Measurements from ENCODE around the gene LRRC23.

The LRRC23 gene

GRCh38 chr12:6946920-6947374 lies 42.3 kb downstream of the LRRC23 start:
- no peak for DNase-seq

DNA sequence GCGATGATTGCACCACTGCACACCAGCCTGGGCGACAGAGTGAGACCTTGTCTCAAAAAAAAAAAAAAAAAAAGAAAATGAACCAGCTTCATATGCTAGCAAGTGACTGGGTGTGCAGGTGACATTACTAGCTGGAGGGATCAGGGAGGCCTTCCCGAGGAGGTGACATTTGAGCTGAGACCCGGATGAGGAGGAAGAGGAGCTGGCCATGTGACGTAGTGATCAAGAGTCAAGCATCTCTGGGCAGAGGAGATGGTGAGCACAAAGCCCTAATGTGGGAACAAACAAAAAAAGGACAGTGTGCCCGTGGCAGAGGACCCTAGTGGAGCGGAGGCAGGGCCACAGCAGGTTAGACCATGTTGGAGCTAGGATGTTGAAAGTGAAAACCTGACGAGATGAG lies 43.0 kb downstream of the LRRC23 start:
- DNase-seq = no peak

DNA sequence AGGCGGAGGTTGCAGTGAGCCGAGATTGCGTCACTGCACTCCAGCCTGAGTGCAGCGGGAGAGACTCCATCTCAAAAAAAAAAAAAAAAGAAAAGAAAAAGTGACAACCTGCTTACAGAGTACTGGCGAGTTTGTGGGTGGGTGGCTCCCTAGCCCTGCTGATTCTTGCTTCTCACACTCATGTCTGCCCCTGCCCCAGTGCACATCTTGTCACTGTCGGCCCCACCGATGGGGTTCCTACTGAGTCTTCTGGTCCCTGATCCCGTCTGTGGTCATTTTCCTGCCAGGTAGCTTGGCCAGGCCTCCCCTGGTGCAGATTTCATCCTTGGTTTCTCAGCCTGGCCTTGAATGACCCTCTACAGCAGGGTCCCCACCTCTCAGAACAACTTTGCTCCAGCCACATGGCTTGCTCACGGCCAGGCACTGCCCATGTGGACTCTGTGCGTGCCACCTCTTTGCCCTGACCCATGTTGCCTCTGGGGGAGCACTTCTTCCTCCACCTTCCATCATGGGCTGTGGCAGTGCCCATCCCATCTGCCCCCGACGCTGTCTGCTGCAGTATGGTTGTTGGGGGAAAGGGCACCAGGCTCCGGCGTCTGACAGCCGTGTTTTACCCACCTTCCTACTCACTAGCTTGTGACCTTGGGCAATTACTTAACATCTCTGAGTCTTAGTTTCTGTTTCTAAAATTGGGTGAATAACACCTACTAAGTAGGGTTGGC lies 44.4 kb downstream of the LRRC23 start:
- DNase-seq = no peak

GRCh38 chr12:6950401-6950801 lies 45.8 kb downstream of the LRRC23 start:
- peak; percentile 18 for DNase-seq

DNA sequence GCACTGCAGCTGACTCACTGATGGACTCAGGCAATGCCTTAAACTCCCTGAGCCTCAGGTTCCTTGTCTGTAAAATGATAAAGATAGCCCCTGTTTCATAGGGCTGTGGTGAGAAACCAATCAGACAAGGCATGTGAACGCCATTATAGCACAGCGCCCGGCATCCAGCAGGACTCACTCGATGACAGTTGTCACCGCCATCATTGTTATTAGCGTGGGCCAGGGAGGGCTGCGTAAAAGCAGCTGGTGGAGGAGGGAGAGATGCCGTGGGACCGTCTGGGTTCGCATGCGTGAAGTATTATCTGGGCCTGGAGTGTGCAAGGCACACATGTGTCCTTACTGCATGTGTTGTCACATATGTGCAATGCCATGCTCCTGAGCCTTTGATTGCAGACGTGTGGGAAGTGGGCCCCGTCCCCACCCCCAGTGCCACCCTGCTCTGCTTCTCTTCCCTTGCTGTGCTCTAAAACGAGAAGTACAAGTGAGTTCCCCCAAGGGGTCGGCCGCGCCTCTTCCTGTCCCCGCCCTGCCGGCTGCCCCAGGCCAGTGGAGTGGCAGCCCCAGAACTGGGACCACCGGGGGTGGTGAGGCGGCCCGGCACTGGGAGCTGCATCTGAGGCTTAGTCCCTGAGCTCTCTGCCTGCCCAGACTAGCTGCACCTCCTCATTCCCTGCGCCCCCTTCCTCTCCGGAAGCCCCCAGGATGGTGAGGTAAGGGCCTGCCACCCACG lies 46.4 kb downstream of the LRRC23 start, which contains the start of gene PTPN6:
Gene PTPN6 (plus strand): TSS at position 546 of the 730 bp plus-strand sequence. CDS start 157 bp downstream, at position 703.
- DNase-seq = peak; percentile 88

- DNase-seq = no peak
Measured at GRCh38 chr12:6951551-6952120, 47.0 kb downstream of the LRRC23 start.

DNA sequence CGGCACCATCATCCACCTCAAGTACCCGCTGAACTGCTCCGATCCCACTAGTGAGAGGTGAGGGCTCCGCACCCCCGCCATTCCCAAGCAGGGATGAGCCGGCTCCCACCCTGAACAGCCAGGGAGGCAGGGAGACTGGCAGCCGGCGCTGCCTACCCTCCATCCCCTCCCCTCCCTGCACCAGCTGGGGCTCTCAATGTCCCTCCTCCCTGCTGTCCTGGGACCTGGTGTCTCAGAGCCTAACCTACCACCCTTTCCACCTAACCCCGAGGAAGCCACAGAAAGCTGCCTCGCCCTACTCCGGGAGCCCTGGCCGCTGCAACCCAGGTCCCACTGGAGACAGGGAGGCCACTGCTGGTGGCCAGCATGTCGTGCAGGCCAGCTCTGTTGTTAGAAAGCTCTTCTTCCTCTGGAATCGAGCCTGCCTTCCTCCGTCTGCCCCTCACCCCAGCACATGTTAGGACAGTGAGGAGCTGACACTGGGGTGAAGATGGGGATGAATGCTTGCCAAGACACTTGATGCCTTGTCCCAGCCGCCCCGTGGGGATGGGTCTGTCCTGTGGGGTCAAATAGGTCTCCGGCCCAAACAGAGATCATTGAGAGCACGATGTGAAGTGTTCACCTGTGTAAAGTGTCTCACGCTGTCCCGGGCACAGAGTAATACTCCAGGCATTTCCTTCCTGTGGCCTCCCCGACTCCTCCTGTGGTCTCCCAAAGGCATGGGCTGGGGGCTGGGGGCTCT lies 47.7 kb downstream of the LRRC23 start:
- DNase-seq = no peak

- peak; percentile 28 for DNase-seq
Measured at GRCh38 chr12:6952863-6953441, 48.3 kb downstream of the LRRC23 start.

- DNase-seq = peak; percentile 96
Measured at GRCh38 chr12:6953442-6954315, 49.1 kb downstream of the LRRC23 start.

DNA sequence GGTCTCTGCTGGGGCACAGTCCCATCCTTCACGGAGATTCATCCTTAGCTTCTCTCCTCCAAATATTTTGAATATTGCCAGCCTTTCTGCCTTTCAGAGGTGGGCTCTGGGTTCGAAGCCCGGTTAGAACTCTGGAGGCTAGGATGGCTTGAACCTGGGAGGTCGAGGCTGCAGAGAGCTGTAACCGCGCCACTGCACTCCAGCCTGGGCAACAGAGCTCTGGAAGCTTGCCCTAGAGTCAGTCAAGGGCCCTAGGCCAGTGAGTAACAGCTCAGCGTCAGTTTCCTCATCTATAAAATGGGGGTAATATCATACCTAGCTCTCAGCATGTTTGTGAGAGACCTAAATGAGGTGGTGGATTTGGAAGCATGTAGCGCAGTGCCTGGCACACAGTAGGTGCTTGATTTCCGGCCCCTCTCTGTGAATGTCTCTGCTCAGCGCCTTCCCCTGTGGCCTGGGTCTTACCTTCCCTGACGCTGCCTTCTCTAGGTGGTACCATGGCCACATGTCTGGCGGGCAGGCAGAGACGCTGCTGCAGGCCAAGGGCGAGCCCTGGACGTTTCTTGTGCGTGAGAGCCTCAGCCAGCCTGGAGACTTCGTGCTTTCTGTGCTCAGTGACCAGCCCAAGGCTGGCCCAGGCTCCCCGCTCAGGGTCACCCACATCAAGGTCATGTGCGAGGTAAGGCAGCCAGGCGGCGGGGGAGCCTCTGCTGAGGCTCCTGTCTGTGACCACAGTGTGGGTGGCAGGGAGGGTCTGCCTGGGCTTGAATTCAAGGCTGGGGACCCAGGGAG lies 49.9 kb downstream of the LRRC23 start:
- DNase-seq = no peak

DNA sequence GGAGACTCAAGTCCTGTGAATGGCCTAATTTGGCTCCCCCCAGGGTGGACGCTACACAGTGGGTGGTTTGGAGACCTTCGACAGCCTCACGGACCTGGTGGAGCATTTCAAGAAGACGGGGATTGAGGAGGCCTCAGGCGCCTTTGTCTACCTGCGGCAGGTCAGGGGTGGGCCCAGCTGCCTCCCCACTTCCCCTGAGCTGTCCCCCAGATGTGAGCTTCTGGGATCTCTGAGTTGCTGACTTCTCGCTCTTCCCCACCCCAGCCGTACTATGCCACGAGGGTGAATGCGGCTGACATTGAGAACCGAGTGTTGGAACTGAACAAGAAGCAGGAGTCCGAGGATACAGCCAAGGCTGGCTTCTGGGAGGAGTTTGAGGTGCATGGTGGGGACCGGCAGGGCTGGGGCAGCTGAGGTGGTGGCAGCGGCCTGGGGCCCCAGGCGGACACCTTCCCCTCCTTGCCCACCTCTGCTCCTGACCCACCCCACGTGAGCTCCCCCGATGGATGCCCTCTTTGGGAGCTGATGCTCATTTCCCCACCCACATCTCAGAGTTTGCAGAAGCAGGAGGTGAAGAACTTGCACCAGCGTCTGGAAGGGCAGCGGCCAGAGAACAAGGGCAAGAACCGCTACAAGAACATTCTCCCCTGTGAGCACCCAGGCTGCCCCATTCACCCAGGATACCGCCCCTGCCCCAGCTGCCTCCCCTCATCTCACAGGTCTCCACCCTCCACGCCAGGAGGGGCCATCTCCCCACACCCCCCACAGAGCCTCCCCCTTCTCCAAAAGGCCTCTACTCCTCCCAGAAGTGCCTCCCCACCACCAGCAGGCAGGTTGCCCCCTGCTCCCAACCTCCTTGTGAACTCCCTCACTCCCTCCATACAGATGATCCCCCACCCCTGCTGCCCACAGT lies 50.7 kb downstream of the LRRC23 start:
- DNase-seq = no peak

DNA sequence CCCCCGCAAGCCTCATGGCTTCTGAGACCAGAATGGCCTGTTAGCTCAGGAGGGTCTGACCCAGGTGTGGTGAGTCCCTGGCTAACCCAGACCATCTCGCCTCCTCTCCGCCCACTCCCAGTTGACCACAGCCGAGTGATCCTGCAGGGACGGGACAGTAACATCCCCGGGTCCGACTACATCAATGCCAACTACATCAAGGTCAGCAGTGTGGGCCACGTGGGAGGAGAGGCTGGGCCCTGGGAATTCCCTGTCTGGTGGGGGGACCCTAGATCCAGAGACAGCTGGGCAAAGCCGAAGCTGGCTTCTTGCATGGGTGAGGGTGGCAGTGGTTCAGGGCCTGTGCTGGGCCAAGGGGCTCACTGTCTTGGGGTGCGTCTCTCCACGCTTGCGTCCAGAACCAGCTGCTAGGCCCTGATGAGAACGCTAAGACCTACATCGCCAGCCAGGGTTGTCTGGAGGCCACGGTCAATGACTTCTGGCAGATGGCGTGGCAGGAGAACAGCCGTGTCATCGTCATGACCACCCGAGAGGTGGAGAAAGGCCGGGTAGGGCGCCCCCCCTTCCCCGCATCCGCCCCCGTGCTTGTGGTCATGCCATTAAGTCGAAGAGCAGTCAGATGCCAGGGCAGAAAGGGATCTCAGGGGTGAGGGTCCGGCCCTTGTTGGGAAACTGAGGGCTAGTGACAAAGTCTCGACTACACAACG lies 51.6 kb downstream of the LRRC23 start:
- no peak for DNase-seq

GRCh38 chr12:6957151-6957701 lies 52.6 kb downstream of the LRRC23 start:
- DNase-seq = no peak

- DNase-seq = no peak
Measured at GRCh38 chr12:6957741-6958608, 53.4 kb downstream of the LRRC23 start.

DNA sequence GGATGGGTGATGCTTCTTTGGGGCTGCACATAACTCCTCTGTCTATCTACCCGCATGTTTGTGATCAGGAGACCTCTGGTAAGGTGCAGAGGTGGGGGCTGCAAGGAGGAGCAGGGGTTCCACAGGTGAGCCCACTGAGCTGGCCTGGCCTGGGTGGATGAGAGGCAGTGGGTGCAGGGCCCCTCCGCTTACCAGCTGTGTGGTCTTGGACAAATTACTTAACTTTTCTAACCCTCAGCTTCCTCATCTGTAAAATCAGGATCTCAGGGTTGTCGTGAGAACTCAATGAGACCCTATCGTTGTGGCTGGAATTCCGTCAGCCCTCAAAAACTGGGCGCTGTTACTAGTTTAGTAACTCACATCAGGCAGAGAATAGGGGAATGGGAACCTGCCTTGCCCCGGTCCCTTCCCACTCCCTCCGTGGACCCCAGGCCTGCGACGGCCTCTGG lies 54.0 kb downstream of the LRRC23 start:
- peak; percentile 44 for DNase-seq

DNA sequence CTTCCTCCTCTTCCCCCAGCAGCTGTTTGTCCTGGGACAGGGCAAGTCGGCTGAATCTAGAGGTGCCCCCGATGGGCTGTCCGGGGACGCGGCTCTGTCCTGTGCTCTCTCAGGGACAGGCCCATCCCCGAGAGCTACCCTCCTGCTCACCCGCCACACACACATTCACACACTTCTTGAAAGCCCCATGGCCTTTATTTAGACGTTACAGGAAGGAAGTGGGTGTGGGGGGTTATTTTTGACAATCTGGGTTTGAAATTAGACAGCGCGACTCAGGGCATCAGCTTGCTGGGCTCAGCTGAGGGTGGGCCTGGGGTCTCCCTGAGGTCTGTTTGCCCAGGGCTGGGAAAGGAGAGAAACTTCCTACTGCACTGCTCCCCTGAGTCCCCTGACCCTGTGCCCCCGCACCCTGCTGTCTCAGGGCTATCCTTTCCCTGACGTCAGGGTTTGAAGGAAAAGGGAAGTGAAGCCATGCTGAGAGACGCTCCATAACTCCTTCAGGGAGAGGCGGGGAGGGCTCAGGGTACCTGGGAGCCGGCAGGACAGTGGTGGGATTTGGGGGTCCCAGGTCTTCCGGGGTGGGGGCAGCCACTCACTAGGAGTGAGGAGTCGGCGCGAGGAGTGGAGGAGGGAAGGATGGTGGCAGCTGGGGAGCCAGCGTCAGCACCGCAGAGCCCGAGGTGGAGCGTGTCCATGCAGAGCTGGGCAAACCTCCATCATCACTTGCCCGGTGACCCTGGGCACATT lies 54.6 kb downstream of the LRRC23 start:
- DNase-seq = peak; percentile 76

All from GF-D8 (cell line).